SK-N-SH (cell line): ENCODE data around the gene PIK3R5. TPM values are rescaled to one million over a fixed set of nuclear protein-coding genes. Genes with fewer than 3 reads are reported as not detected.

ENCODE experiments used
- CTCF ChIA-PET: fragments of 300-600, 350-600 bp; formaldehyde crosslinking; extraction: SDS; loops from one replicate; lab custom pipeline; 2021; lab: Yijun Ruan, JAX
- POLR2A ChIA-PET: fragments of 350-600 bp; sonication (Branson Sonifier 250); formaldehyde crosslinking; extraction: SDS; loops from one replicate; lab custom pipeline; 2020; ENCODE audit warnings: antibody characterized with exemption, inconsistent platforms; lab: Yijun Ruan, JAX
- DNase-seq: peaks from one replicate; pipeline ENCODE4 v3.0.0; 2012
- H2AFZ ChIP-seq: fragments of 200-600 bp; sonication (generic); 2 replicates; pipeline ENCODE4 v1.8.1; 2016; ENCODE audit warnings: antibody characterized with exemption, mild to moderate bottlenecking, low read depth
- H3F3A ChIP-seq: fragments of 200-600 bp; sonication (generic); replicated peaks from 2 replicates; pipeline ENCODE3; 2016; ENCODE audit warnings: antibody characterized with exemption, mild to moderate bottlenecking; ENCODE audit not compliant: insufficient read depth
- H3K27ac ChIP-seq, 2 experiments: fragments of 200-500 bp in 1 of 2; fragments of 200-600 bp in 1 of 2; sonication (Bioruptor generic) in 1 of 2; sonication (generic), shearing (Covaris generic) in 1 of 2; 2 replicates each; pipeline versions ENCODE4 v1.5.1 to v1.6.1; 2014 to 2016; ENCODE audit warnings: low read depth in 2 of 2, inconsistent platforms in 1 of 2, low read length in 1 of 2, mild to moderate bottlenecking in 1 of 2, mixed read lengths in 1 of 2
- H3K27me3 ChIP-seq: fragments of 200-600 bp; sonication (generic), shearing (Covaris generic); 2 replicates; pipeline ENCODE4 v1.6.1; 2016; ENCODE audit warnings: mixed run types; ENCODE audit not compliant: insufficient read depth
- H3K36me3 ChIP-seq, 2 experiments: fragments of 200-500 bp in 1 of 2; fragments of 200-600 bp in 1 of 2; sonication (Bioruptor generic) in 1 of 2; sonication (generic) in 1 of 2; replicated peaks in 1 of 2; 2 replicates each; pipeline versions ENCODE3 to v1.5.1; 2014 to 2016; ENCODE audit warnings: low read length in 1 of 2, mild to moderate bottlenecking in 1 of 2; ENCODE audit not compliant: insufficient read depth in 2 of 2, control insufficient read depth in 1 of 2
- H3K4me1 ChIP-seq, 2 experiments: fragments of 200-500 bp in 1 of 2; fragments of 200-600 bp in 1 of 2; sonication (Bioruptor generic) in 1 of 2; sonication (generic), shearing (Covaris generic) in 1 of 2; 2 replicates each; pipeline versions ENCODE4 v1.5.1 to v1.6.1; 2014 to 2016; ENCODE audit warnings: low read depth in 1 of 2, low read length in 1 of 2, mixed run types in 1 of 2; ENCODE audit not compliant: insufficient read depth in 2 of 2, control insufficient read depth in 1 of 2
- H3K4me2 ChIP-seq: fragments of 200-600 bp; sonication (generic), shearing (Covaris generic); 2 replicates; pipeline ENCODE4 v1.6.1; 2017; ENCODE audit warnings: mixed run types
- H3K4me3 ChIP-seq, 2 experiments: fragments of 200-500 bp in 1 of 2; fragments of 200-600 bp in 1 of 2; sonication (Bioruptor generic) in 1 of 2; sonication (generic), shearing (Covaris generic) in 1 of 2; 2 replicates each; pipeline versions ENCODE4 v1.5.1 to v1.8.1; 2014 to 2016; ENCODE audit warnings: low read depth in 2 of 2, inconsistent platforms in 1 of 2, low read length in 1 of 2, mild to moderate bottlenecking in 1 of 2, mixed read lengths in 1 of 2, moderate library complexity in 1 of 2
- H3K79me2 ChIP-seq: fragments of 200-600 bp; sonication (generic); 2 replicates; pipeline ENCODE4 v1.8.1; 2017; ENCODE audit warnings: mild to moderate bottlenecking; ENCODE audit not compliant: insufficient read depth
- H3K9ac ChIP-seq: fragments of 200-600 bp; sonication (generic); 2 replicates; pipeline ENCODE4 v1.6.1; 2017; ENCODE audit warnings: mixed run types
- H3K9me2 ChIP-seq: fragments of 200-600 bp; sonication (generic); 2 replicates; pipeline ENCODE4 v1.6.1; 2017; ENCODE audit warnings: mixed run types
- H3K9me3 ChIP-seq: fragments of 200-600 bp; sonication (generic); 2 replicates; pipeline ENCODE4 v1.6.1; 2017; ENCODE audit warnings: mixed run types, mild to moderate bottlenecking, moderate library complexity
- H4K20me1 ChIP-seq: fragments of 200-600 bp; sonication (generic); 2 replicates; pipeline ENCODE4 v1.6.1; 2017; ENCODE audit warnings: mild to moderate bottlenecking, mixed run types; ENCODE audit not compliant: insufficient read depth
- CHD2 ChIP-seq: fragments of 150-350 bp; IDR thresholded peaks from 2 replicates; pipeline ENCODE4 v1.6.1; 2018; ENCODE audit warnings: low read length; ENCODE audit not compliant: partially characterized antibody
- EP300 ChIP-seq, 2 experiments: IDR thresholded peaks; 2 replicates each; pipeline versions ENCODE4 v1.4.0 to v1.6.1; 2012; ENCODE audit warnings: borderline replicate concordance in 1 of 2, low read depth in 1 of 2, low read length in 1 of 2
- EZH2phosphoT487 ChIP-seq: fragments of 200-600 bp; sonication (generic); IDR thresholded peaks from 2 replicates; pipeline ENCODE4 v1.6.1; 2017; ENCODE audit warnings: low read depth, mixed run types, mild to moderate bottlenecking, antibody characterized with exemption, moderate library complexity, borderline replicate concordance
- FOXJ3 ChIP-seq: sonication (generic); formaldehyde crosslinking; IDR thresholded peaks from 2 replicates; pipeline ENCODE4 v1.5.1; 2020; ENCODE audit warnings: mild to moderate bottlenecking, missing genetic modification reagents
- FOXM1 ChIP-seq: IDR thresholded peaks from 2 replicates; pipeline ENCODE4 v1.4.0; 2012; ENCODE audit warnings: low read depth, mild to moderate bottlenecking
- JUND ChIP-seq: IDR thresholded peaks from 2 replicates; pipeline ENCODE4 v1.4.0; 2012
- MAX ChIP-seq: IDR thresholded peaks from 2 replicates; pipeline ENCODE4 v1.4.0; 2012; ENCODE audit warnings: low read depth
- MEF2A ChIP-seq: IDR thresholded peaks from 2 replicates; pipeline ENCODE4 v1.4.0; 2012; ENCODE audit warnings: low read depth, borderline replicate concordance
- MXI1 ChIP-seq: IDR thresholded peaks from 2 replicates; pipeline ENCODE4 v1.6.1; 2012; ENCODE audit warnings: mild to moderate bottlenecking, low read depth, low read length, improper control_type of control experiment
- NFIC ChIP-seq: IDR thresholded peaks from 2 replicates; pipeline ENCODE4 v1.4.0; 2012; ENCODE audit warnings: borderline replicate concordance
- NRF1 ChIP-seq: IDR thresholded peaks from 2 replicates; pipeline ENCODE4 v1.6.1; 2012; ENCODE audit warnings: low read depth, mild to moderate bottlenecking, low read length
- PBX3 ChIP-seq: IDR thresholded peaks from 2 replicates; pipeline ENCODE4; 2012
- REST ChIP-seq: IDR thresholded peaks from 2 replicates; pipeline ENCODE4 v1.6.1; 2012; ENCODE audit warnings: mild to moderate bottlenecking, low read depth, low read length, moderate library complexity
- SMC3 ChIP-seq: IDR thresholded peaks from 2 replicates; pipeline ENCODE4 v1.6.1; 2012; ENCODE audit warnings: low read depth, low read length, improper control_type of control experiment
- TCF12 ChIP-seq: IDR thresholded peaks from 2 replicates; pipeline ENCODE4 v1.4.0; 2012
- ZBTB33 ChIP-seq: IDR thresholded peaks from 2 replicates; pipeline ENCODE4 v1.4.0; 2012; ENCODE audit warnings: low read depth, borderline replicate concordance
- WGBS: methylation state at CpG from one replicate; pipeline ENCODE4 v1.1.6; 2017; ENCODE audit warnings: low lambda C conversion rate; 5-methylcytosine and 5-hydroxymethylcytosine counted together
- polyA plus RNA-seq, 3 experiments: library from polyadenylated mRNA; depleted of rRNA; stranded (reverse); fragments of >200 nt; gene quantifications; 2 replicates each; pipeline ENCODE4 v1.2.3, GENCODE V29; 2012

Gene PIK3R5
- polyA plus RNA-seq, 1 of the 3 experiments (the other 2 are of a cell fraction), result not detected

- POLR2A ChIA-PET, result no interaction called here
- WGBS, result 0% methylated on average over 7 of the region's 8 CpGs
- no peak overlapping the region for H2AFZ ChIP-seq
Observed at GRCh38 chr17:8914554-8914953, 51.0 kb downstream of the PIK3R5 start.

GRCh38 chr17:8913879-8914278 is 51.6 kb downstream of the PIK3R5 start:
- WGBS, result 0% methylated on average over 3 of the region's 4 CpGs
- Histone ChIP-seq H3K9me3 (no peaks in the 10 kb centered on the region), H3K36me3 (no peaks in the 10 kb centered on the region), H3K27ac (no peak overlapping the region), H3K4me2 (no peak overlapping the region), H3K9me2 (no peaks in the 10 kb centered on the region), H3K27me3 (peaks cover 56% of the 10 kb centered on the region), H4K20me1 (no peaks in the 10 kb centered on the region), H3K79me2 (no peaks in the 10 kb centered on the region), H3K4me1 (no peaks in the 10 kb centered on the region), H3F3A (no peaks in the 10 kb centered on the region), H3K9ac (no peak overlapping the region), H3K4me3 (no peak overlapping the region), H2AFZ (no peak overlapping the region)
- TF ChIP-seq FOXM1 (no peak), PBX3 (no peak), TCF12 (no peak), MAX (no peak), JUND (no peak), NRF1 (no peak), CHD2 (no peak)
- ChIA-PET CTCF (interaction anchor here (2.4 kb wide), 1 partner anchor 19 kb away, joined by 8 read pairs; no protein-coding TSS in a partner anchor), POLR2A (no interaction called here)
- DNase-seq, result no peak

More at GRCh38 chr17:8914554-8914953, 51.0 kb downstream of the PIK3R5 start:
- Histone ChIP-seq H3K27ac (no peak overlapping the region), H3K79me2 (no peaks in the 10 kb centered on the region), H3K36me3 (no peaks in the 10 kb centered on the region), H3K9me3 (no peaks in the 10 kb centered on the region), H3K9ac (no peak overlapping the region), H3K4me2 (no peak overlapping the region), H3K4me3 (no peak overlapping the region), H3K9me2 (no peaks in the 10 kb centered on the region), H4K20me1 (no peaks in the 10 kb centered on the region), H3K4me1 (no peaks in the 10 kb centered on the region), H3K27me3 (peaks cover 51% of the 10 kb centered on the region), H3F3A (no peaks in the 10 kb centered on the region)
- no peak for DNase-seq
- CTCF ChIA-PET, result interaction anchor here (2.4 kb wide), 1 partner anchor 20 kb away, joined by 8 read pairs; no protein-coding TSS in a partner anchor
- no peak for TF ChIP-seq NRF1
- no peak for TF ChIP-seq MEF2A
- no peak for TF ChIP-seq EZH2phosphoT487

- H3K4me2 ChIP-seq, result no peak overlapping the region
- H3K9me2 ChIP-seq, result no peaks in the 10 kb centered on the region
- no peak for DNase-seq
- H3K79me2 ChIP-seq, result no peaks in the 10 kb centered on the region
- peaks cover 63% of the 10 kb centered on the region for H3K27me3 ChIP-seq
- H4K20me1 ChIP-seq, result no peaks in the 10 kb centered on the region
- H3K9ac ChIP-seq, result no peak overlapping the region
- no peaks in the 10 kb centered on the region for H3K9me3 ChIP-seq
- H3K27ac ChIP-seq, result no peak overlapping the region
- H2AFZ ChIP-seq, result no peak overlapping the region
- H3F3A ChIP-seq, result no peaks in the 10 kb centered on the region
- no peaks in the 10 kb centered on the region for H3K36me3 ChIP-seq
- WGBS, result 5% methylated on average over 6 of the region's 6 CpGs
- ChIA-PET POLR2A (no interaction called here), CTCF (interaction anchor here (2.4 kb wide), 1 partner anchor 18 kb away, joined by 8 read pairs; no protein-coding TSS in a partner anchor)
- H3K4me1 ChIP-seq, result no peaks in the 10 kb centered on the region
- no peak overlapping the region for H3K4me3 ChIP-seq
- TF ChIP-seq NRF1 (no peak), MXI1 (no peak), NFIC (no peak), EP300 (IDR thresholded peaks at IDR 0.05; ENCODE audit: borderline replicate concordance in 1 of 2, low read depth in 1 of 2, low read length in 1 of 2) (no peak), MAX (no peak), SMC3 (no peak), FOXJ3 (CRISPR knock-in tag) (no peak), ZBTB33 (no peak), REST (no peak)
Observed at GRCh38 chr17:8913091-8913490, 52.4 kb downstream of the PIK3R5 start.
